Neural progenitor cell (in vitro differentiated cells): ENCODE results near the gene APEX2. TPM values are rescaled to one million over a fixed set of nuclear protein-coding genes. Genes with fewer than 3 reads are reported as not detected.

Experiments used
- DNase-seq: peaks from one replicate; pipeline ENCODE4 v3.0.0-alpha.2; 2016; ENCODE audit warnings: low spot score
- H2AFZ ChIP-seq: fragments of 200-600 bp; sonication (generic); replicated peaks from 2 replicates; pipeline ENCODE4 v1.6.1; 2016; ENCODE audit warnings: antibody characterized with exemption
- H3F3A ChIP-seq: fragments of 200-600 bp; sonication (generic); 2 replicates; pipeline ENCODE4 v1.6.1; 2016; ENCODE audit warnings: antibody characterized with exemption, low read depth
- H3K27ac ChIP-seq: fragments of 200-600 bp; sonication (generic); 2 replicates; pipeline ENCODE4 v1.5.1; 2016; ENCODE audit warnings: mild to moderate bottlenecking
- H3K27me3 ChIP-seq: fragments of 200-600 bp; sonication (generic); 2 replicates; pipeline ENCODE4 v1.6.1; 2016; ENCODE audit warnings: mild to moderate bottlenecking, moderate library complexity
- H3K36me3 ChIP-seq: fragments of 200-600 bp; sonication (generic); 2 replicates; pipeline ENCODE4 v1.5.1; 2016
- H3K4me1 ChIP-seq: fragments of 200-600 bp; sonication (generic); 2 replicates; pipeline ENCODE4 v1.6.1; 2016; ENCODE audit warnings: mixed run types
- H3K4me2 ChIP-seq: fragments of 200-600 bp; sonication (generic); 2 replicates; pipeline ENCODE4 v1.6.1; 2016
- H3K4me3 ChIP-seq: fragments of 200-600 bp; sonication (generic); 2 replicates; pipeline ENCODE4 v1.5.1; 2016
- H3K79me2 ChIP-seq: fragments of 200-600 bp; sonication (generic); 2 replicates; pipeline ENCODE4 v1.6.1; 2016; ENCODE audit warnings: low read depth
- H3K9ac ChIP-seq: fragments of 200-600 bp; sonication (generic); 2 replicates; pipeline ENCODE4 v1.6.1; 2016
- H3K9me3 ChIP-seq: fragments of 200-600 bp; sonication (generic); 2 replicates; pipeline ENCODE4 v1.5.1; 2016; ENCODE audit warnings: low read depth
- H4K20me1 ChIP-seq: fragments of 200-600 bp; sonication (generic); 2 replicates; pipeline ENCODE4 v1.6.1; 2016; ENCODE audit warnings: low read depth
- H3K27ac Mint-ChIP-seq: 3 replicates; pipeline ENCODE4 v1.8.0; 2021; ENCODE audit warnings: mixed read lengths
- H3K27me3 Mint-ChIP-seq: 2 replicates; pipeline ENCODE4 v1.8.0; 2022; ENCODE audit warnings: low read depth, mild to moderate bottlenecking, inconsistent platforms, moderate library complexity, mixed read lengths; ENCODE audit not compliant: insufficient read depth
- H3K36me3 Mint-ChIP-seq: 3 replicates; pipeline ENCODE4 v1.8.0; 2021; ENCODE audit warnings: mixed read lengths
- H3K4me1 Mint-ChIP-seq: 3 replicates; pipeline ENCODE4 v1.8.0; 2021; ENCODE audit warnings: mixed read lengths
- H3K4me3 Mint-ChIP-seq: 3 replicates; pipeline ENCODE4 v1.8.0; 2021; ENCODE audit warnings: mild to moderate bottlenecking, moderate library complexity, mixed read lengths
- H3K9me3 Mint-ChIP-seq: 3 replicates; pipeline ENCODE4 v1.8.0; 2020; ENCODE audit warnings: mixed read lengths
- EZH2 ChIP-seq: fragments of 200-600 bp; sonication (generic); IDR thresholded peaks from 2 replicates; pipeline ENCODE4 v1.6.1; 2017; ENCODE audit warnings: antibody characterized with exemption, mild to moderate bottlenecking, moderate library complexity
- EZH2phosphoT487 ChIP-seq: fragments of 200-600 bp; sonication (generic); IDR thresholded peaks from 2 replicates; pipeline ENCODE4 v1.6.1; 2017; ENCODE audit warnings: antibody characterized with exemption
- total RNA-seq: library from RNA; depleted of rRNA; stranded (reverse); fragments of >200 nt; gene quantifications from 2 replicates; pipeline ENCODE4 v1.2.3, GENCODE V29; 2015; ENCODE audit warnings: low replicate concordance
- TF ChIP-seq, protein P1 (sequence below): fragments of 200-600 bp; sonication (generic); IDR thresholded peaks from 2 replicates; pipeline ENCODE4 v1.5.1; 2017; ENCODE audit warnings: antibody characterized with exemption, mild to moderate bottlenecking

Gene APEX2
- total RNA-seq, 1 donor from 2014 or later: 9.1 TPM

DNA sequence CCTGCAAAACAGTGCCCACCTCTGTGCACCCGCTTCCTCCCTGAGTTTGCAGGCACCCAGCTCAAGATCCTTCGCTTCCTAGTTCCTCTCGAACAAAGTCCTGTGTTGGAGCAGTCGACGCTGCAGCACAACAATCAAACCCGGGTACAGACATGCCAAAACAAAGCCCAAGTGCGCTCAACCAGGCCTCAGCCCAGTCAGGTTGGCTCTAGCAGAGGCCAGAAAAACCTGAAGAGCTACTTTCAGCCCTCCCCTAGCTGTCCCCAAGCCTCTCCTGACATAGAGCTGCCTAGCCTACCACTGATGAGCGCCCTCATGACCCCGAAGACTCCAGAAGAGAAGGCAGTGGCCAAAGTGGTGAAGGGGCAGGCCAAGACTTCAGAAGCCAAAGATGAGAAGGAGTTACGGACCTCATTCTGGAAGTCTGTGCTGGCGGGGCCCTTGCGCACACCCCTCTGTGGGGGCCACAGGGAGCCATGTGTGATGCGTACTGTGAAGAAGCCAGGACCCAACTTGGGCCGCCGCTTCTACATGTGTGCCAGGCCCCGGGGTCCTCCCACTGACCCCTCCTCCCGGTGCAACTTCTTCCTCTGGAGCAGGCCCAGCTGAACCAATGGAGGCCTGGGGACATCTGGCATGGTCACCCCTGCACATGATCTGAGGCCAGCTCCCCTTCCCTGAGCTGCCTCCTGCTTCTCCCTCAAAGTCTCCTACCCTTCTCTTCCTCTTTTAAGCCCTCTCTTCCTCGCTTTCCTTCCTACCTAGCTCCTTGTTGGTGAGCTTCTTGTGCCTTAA, 6.9 kb downstream of the APEX2 start:
- no peak overlapping the region for H3K4me3 Mint-ChIP-seq

DNA sequence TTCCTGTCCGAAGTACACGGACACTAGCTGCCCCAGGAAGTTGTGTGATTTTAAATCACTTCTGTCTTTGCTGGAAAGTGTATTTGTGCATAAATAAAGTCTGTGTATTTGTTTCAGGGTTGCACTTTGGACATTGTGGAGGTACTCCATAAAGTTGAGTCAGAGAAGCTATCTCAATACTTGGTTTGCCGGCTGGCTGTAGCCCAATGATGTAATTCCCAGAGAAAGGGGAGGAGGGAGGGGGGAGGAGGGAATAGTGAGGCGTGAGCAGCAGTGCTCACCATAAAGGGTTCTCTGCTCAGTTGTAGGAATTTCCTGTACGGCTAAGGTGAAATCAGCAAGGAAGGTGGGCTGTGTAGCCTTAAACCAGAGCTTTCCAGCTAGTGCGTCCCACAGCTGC, 7.5 kb downstream of the APEX2 start:
- Histone ChIP-seq H3K4me2 (no peak overlapping the region), H3K79me2 (no peaks in the 10 kb centered on the region), H4K20me1 (no peaks in the 10 kb centered on the region), H3K27ac (no peak overlapping the region), H3K9me3 (no peaks in the 10 kb centered on the region), H3K36me3 (no peaks in the 10 kb centered on the region), H3K27me3 (no peaks in the 10 kb centered on the region), H3K9ac (no peak overlapping the region), H3K4me3 (no peak overlapping the region), H3K4me1 (no peaks in the 10 kb centered on the region), H2AFZ (no peak overlapping the region), H3F3A (no peaks in the 10 kb centered on the region)
- no peak overlapping the region for H3K27ac Mint-ChIP-seq
- DNase-seq: no peak
- no peak overlapping the region for H3K4me3 Mint-ChIP-seq
- H3K36me3 Mint-ChIP-seq: peaks cover 10% of the 10 kb centered on the region
- TF ChIP-seq, protein P1, sequence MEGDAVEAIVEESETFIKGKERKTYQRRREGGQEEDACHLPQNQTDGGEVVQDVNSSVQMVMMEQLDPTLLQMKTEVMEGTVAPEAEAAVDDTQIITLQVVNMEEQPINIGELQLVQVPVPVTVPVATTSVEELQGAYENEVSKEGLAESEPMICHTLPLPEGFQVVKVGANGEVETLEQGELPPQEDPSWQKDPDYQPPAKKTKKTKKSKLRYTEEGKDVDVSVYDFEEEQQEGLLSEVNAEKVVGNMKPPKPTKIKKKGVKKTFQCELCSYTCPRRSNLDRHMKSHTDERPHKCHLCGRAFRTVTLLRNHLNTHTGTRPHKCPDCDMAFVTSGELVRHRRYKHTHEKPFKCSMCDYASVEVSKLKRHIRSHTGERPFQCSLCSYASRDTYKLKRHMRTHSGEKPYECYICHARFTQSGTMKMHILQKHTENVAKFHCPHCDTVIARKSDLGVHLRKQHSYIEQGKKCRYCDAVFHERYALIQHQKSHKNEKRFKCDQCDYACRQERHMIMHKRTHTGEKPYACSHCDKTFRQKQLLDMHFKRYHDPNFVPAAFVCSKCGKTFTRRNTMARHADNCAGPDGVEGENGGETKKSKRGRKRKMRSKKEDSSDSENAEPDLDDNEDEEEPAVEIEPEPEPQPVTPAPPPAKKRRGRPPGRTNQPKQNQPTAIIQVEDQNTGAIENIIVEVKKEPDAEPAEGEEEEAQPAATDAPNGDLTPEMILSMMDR: no peak
- no peak for TF ChIP-seq EZH2
- no peak for TF ChIP-seq EZH2phosphoT487
- peaks cover 2% of the 10 kb centered on the region for H3K27me3 Mint-ChIP-seq
- H3K4me1 Mint-ChIP-seq: no peaks in the 10 kb centered on the region
- H3K9me3 Mint-ChIP-seq: no peaks in the 10 kb centered on the region

More for the DNA sequence above, 6.9 kb downstream of the APEX2 start:
- H2AFZ ChIP-seq: no peak overlapping the region
- no peaks in the 10 kb centered on the region for H3K4me1 Mint-ChIP-seq
- no peak for DNase-seq
- H4K20me1 ChIP-seq: no peaks in the 10 kb centered on the region
- H3K79me2 ChIP-seq: no peaks in the 10 kb centered on the region
- H3F3A ChIP-seq: no peaks in the 10 kb centered on the region
- H3K4me3 ChIP-seq: no peak overlapping the region
- H3K9ac ChIP-seq: no peak overlapping the region
- H3K4me1 ChIP-seq: no peaks in the 10 kb centered on the region
- TF ChIP-seq EZH2phosphoT487 (no peak), EZH2 (no peak)
- TF ChIP-seq, protein P1: no peak
- no peaks in the 10 kb centered on the region for H3K9me3 ChIP-seq
- peaks cover 2% of the 10 kb centered on the region for H3K27me3 Mint-ChIP-seq
- H3K27me3 ChIP-seq: no peaks in the 10 kb centered on the region
- no peak overlapping the region for H3K27ac Mint-ChIP-seq
- H3K9me3 Mint-ChIP-seq: no peaks in the 10 kb centered on the region
- H3K4me2 ChIP-seq: no peak overlapping the region
- H3K36me3 ChIP-seq: no peaks in the 10 kb centered on the region
- peaks cover 10% of the 10 kb centered on the region for H3K36me3 Mint-ChIP-seq
- H3K27ac ChIP-seq: no peak overlapping the region

DNA sequence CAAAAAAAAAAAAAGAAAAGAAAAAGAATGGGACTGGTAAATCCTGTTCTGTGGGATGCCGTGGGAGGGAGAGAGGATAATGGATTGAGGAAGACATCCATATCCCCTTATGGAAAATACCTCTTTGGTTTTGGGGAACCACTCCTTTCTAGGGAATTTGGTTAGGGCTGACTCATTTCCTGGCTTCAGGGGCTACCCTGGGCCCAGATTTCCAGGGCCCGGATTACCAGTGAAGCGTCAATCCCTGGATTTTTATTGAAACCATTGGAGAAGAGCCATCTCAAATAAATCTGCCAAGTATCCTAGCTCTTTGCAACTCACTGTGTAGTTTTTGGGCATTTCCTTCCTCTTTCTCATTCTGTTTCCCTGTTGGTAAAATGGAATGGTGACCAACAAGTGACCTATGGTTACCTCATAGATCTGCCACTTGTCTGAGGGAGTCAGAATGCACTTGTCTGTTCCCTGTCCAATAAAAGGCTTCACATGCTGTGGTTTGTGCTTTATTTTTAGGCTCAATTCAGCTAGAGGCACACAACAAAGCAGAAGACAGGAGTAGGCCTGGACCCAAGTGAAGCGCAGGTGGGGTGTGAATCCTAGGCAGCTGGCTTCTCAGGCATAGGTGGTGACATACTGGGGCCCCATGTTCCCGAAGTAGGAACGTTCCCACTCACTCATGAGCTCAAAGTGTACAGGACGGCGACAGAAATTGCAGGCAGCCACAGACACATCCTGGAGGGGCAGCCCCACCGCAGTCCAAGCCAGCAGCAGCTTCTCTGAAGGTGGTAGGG, 8.6 kb downstream of the APEX2 start:
- Histone ChIP-seq H3K4me2 (no peak overlapping the region), H3K27ac (no peak overlapping the region), H3K36me3 (no peaks in the 10 kb centered on the region), H3K9me3 (no peaks in the 10 kb centered on the region), H3K4me3 (no peak overlapping the region), H4K20me1 (no peaks in the 10 kb centered on the region), H2AFZ (no peak overlapping the region), H3K79me2 (no peaks in the 10 kb centered on the region), H3K9ac (no peak overlapping the region), H3K4me1 (no peaks in the 10 kb centered on the region), H3K27me3 (no peaks in the 10 kb centered on the region), H3F3A (no peaks in the 10 kb centered on the region)
- H3K27me3 Mint-ChIP-seq: peaks cover 2% of the 10 kb centered on the region
- peaks cover 7% of the 10 kb centered on the region for H3K36me3 Mint-ChIP-seq
- no peak for DNase-seq
- H3K4me1 Mint-ChIP-seq: no peaks in the 10 kb centered on the region
- peak overlapping the region; percentile 11 for H3K27ac Mint-ChIP-seq
- no peak for TF ChIP-seq EZH2
- TF ChIP-seq, protein P1: no peak
- H3K4me3 Mint-ChIP-seq: no peak overlapping the region
- H3K9me3 Mint-ChIP-seq: no peaks in the 10 kb centered on the region
